ENCODE measurements around the gene TREX2. TPM values are rescaled to one million over a fixed set of nuclear protein-coding genes. Genes with fewer than 3 reads are reported as not detected.

TREX2 gene
- total RNA-seq, 1 experiment from 2014 or later = 0.30 TPM

- Histone ChIP-seq H3K4me1 (ENCODE audit: low read length) (no peaks in the 10 kb centered on the region), H3K79me2 (ENCODE audit: low read length) (peaks cover 7% of the 10 kb centered on the region; the same call in 1 of the 2 replicates), H2AFZ (ENCODE audit: low read length) (no peak overlapping the region), H3K9ac (ENCODE audit: low read length) (no peak overlapping the region), H3K36me3 (ENCODE audit: insufficient read depth, low read length) (no peaks in the 10 kb centered on the region), H3K9me3 (ENCODE audit: low read length) (no peaks in the 10 kb centered on the region), H3K4me2 (ENCODE audit: low read depth, low read length, poor library complexity, severe bottlenecking) (no peak overlapping the region), H3K27me3 (ENCODE audit: low read length) (no peaks in the 10 kb centered on the region), H3K4me3 (ENCODE audit: low read length) (no peak overlapping the region), H4K20me1 (ENCODE audit: insufficient read depth, low read depth, low read length) (0 out of 2 replicates have a peak, but pooled peaks cover 10% of the 10 kb centered on the region), H3K27ac (ENCODE audit: low read length) (no peak overlapping the region), H3K9me2 (replicated peaks; ENCODE audit: insufficient read depth, low read length) (no peaks in the 10 kb centered on the region)
- no peak for DNase-seq
These were observed 17.2 kb upstream of the TREX2 start for GRCh38 chrX:153463031-153463430.

GRCh38 chrX:153462291-153462690 is 16.4 kb upstream of the TREX2 start:
- no peak overlapping the region for H3K27ac ChIP-seq (ENCODE audit: low read length)
- DNase-seq = no peak
- H3K79me2 ChIP-seq (ENCODE audit: low read length) = no peaks in the 10 kb centered on the region
- no peak overlapping the region for H3K9ac ChIP-seq (ENCODE audit: low read length)
- no peak overlapping the region for H3K4me3 ChIP-seq (ENCODE audit: low read length)
- no peaks in the 10 kb centered on the region for H3K9me2 ChIP-seq (replicated peaks; ENCODE audit: insufficient read depth, low read length)
- H3K27me3 ChIP-seq (ENCODE audit: low read length) = no peaks in the 10 kb centered on the region
- no peak overlapping the region for H2AFZ ChIP-seq (ENCODE audit: low read length)
- H3K9me3 ChIP-seq (ENCODE audit: low read length) = no peaks in the 10 kb centered on the region
- no peaks in the 10 kb centered on the region for H3K36me3 ChIP-seq (ENCODE audit: insufficient read depth, low read length)
- H3K4me2 ChIP-seq (ENCODE audit: low read depth, low read length, poor library complexity, severe bottlenecking) = no peak overlapping the region
- 0 out of 2 replicates have a peak, but pooled peaks cover 10% of the 10 kb centered on the region for H4K20me1 ChIP-seq (ENCODE audit: insufficient read depth, low read depth, low read length)
- no peaks in the 10 kb centered on the region for H3K4me1 ChIP-seq (ENCODE audit: low read length)

- no peaks in the 10 kb centered on the region for H3K36me3 ChIP-seq (ENCODE audit: insufficient read depth, low read length)
- no peaks in the 10 kb centered on the region for H3K9me3 ChIP-seq (ENCODE audit: low read length)
- no peak overlapping the region for H3K9ac ChIP-seq (ENCODE audit: low read length)
- no peak overlapping the region for H3K4me3 ChIP-seq (ENCODE audit: low read length)
- H3K4me1 ChIP-seq (ENCODE audit: low read length) = no peaks in the 10 kb centered on the region
- peak; percentile 86 for DNase-seq
- no peak overlapping the region for H2AFZ ChIP-seq (ENCODE audit: low read length)
- no peaks in the 10 kb centered on the region for H3K9me2 ChIP-seq (replicated peaks; ENCODE audit: insufficient read depth, low read length)
- H3K27me3 ChIP-seq (ENCODE audit: low read length) = no peaks in the 10 kb centered on the region
- H3K27ac ChIP-seq (ENCODE audit: low read length) = no peak overlapping the region
- H4K20me1 ChIP-seq (ENCODE audit: insufficient read depth, low read depth, low read length) = 0 out of 2 replicates have a peak, but pooled peaks cover 10% of the 10 kb centered on the region
- H3K4me2 ChIP-seq (ENCODE audit: low read depth, low read length, poor library complexity, severe bottlenecking) = no peak overlapping the region
- H3K79me2 ChIP-seq (ENCODE audit: low read length) = no peaks in the 10 kb centered on the region
These were observed 15.0 kb upstream of the TREX2 start for GRCh38 chrX:153460826-153461225.

GRCh38 chrX:153459986-153460385 is 14.1 kb upstream of the TREX2 start:
- DNase-seq = no peak

GRCh38 chrX:153458476-153458875 is 12.6 kb upstream of the TREX2 start:
- Histone ChIP-seq H3K9me2 (replicated peaks; ENCODE audit: insufficient read depth, low read length) (no peaks in the 10 kb centered on the region), H3K27me3 (ENCODE audit: low read length) (no peaks in the 10 kb centered on the region), H3K4me2 (ENCODE audit: low read depth, low read length, poor library complexity, severe bottlenecking) (no peak overlapping the region), H3K79me2 (ENCODE audit: low read length) (no peaks in the 10 kb centered on the region), H3K4me1 (ENCODE audit: low read length) (no peaks in the 10 kb centered on the region), H4K20me1 (ENCODE audit: insufficient read depth, low read depth, low read length) (0 out of 2 replicates have a peak, but pooled peaks cover 3% of the 10 kb centered on the region), H3K9me3 (ENCODE audit: low read length) (no peaks in the 10 kb centered on the region), H3K9ac (ENCODE audit: low read length) (no peak overlapping the region), H3K27ac (ENCODE audit: low read length) (no peak overlapping the region), H3K36me3 (ENCODE audit: insufficient read depth, low read length) (no peaks in the 10 kb centered on the region), H2AFZ (ENCODE audit: low read length) (no peak overlapping the region), H3K4me3 (ENCODE audit: low read length) (no peak overlapping the region)
- no peak for DNase-seq

More at GRCh38 chrX:153459986-153460385, 14.1 kb upstream of the TREX2 start:
- no peak overlapping the region for H3K9ac ChIP-seq (ENCODE audit: low read length)
- H3K36me3 ChIP-seq (ENCODE audit: insufficient read depth, low read length) = no peaks in the 10 kb centered on the region
- H4K20me1 ChIP-seq (ENCODE audit: insufficient read depth, low read depth, low read length) = 0 out of 2 replicates have a peak, but pooled peaks cover 10% of the 10 kb centered on the region
- no peak overlapping the region for H3K27ac ChIP-seq (ENCODE audit: low read length)
- no peaks in the 10 kb centered on the region for H3K9me3 ChIP-seq (ENCODE audit: low read length)
- no peak overlapping the region for H3K4me2 ChIP-seq (ENCODE audit: low read depth, low read length, poor library complexity, severe bottlenecking)
- H3K27me3 ChIP-seq (ENCODE audit: low read length) = no peaks in the 10 kb centered on the region
- H3K9me2 ChIP-seq (replicated peaks; ENCODE audit: insufficient read depth, low read length) = no peaks in the 10 kb centered on the region
- no peak overlapping the region for H3K4me3 ChIP-seq (ENCODE audit: low read length)
- no peaks in the 10 kb centered on the region for H3K4me1 ChIP-seq (ENCODE audit: low read length)
- H2AFZ ChIP-seq (ENCODE audit: low read length) = no peak overlapping the region
- no peaks in the 10 kb centered on the region for H3K79me2 ChIP-seq (ENCODE audit: low read length)

GRCh38 chrX:153457827-153458466 is 12.1 kb upstream of the TREX2 start:
- Histone ChIP-seq H3K4me2 (ENCODE audit: low read depth, low read length, poor library complexity, severe bottlenecking) (no peak overlapping the region), H3K27me3 (ENCODE audit: low read length) (no peaks in the 10 kb centered on the region), H3K79me2 (ENCODE audit: low read length) (no peaks in the 10 kb centered on the region), H3K9me3 (ENCODE audit: low read length) (no peaks in the 10 kb centered on the region), H3K9ac (ENCODE audit: low read length) (no peak overlapping the region), H3K27ac (ENCODE audit: low read length) (no peak overlapping the region), H2AFZ (ENCODE audit: low read length) (no peak overlapping the region), H3K36me3 (ENCODE audit: insufficient read depth, low read length) (no peaks in the 10 kb centered on the region), H3K9me2 (replicated peaks; ENCODE audit: insufficient read depth, low read length) (no peaks in the 10 kb centered on the region), H3K4me1 (ENCODE audit: low read length) (no peaks in the 10 kb centered on the region), H4K20me1 (ENCODE audit: insufficient read depth, low read depth, low read length) (0 out of 2 replicates have a peak, but pooled peaks cover 3% of the 10 kb centered on the region), H3K4me3 (ENCODE audit: low read length) (no peak overlapping the region)
- DNase-seq = no peak

- Histone ChIP-seq H3K9me3 (ENCODE audit: low read length) (no peaks in the 10 kb centered on the region), H3K9ac (ENCODE audit: low read length) (no peak overlapping the region), H3K4me3 (ENCODE audit: low read length) (no peak overlapping the region), H3K4me1 (ENCODE audit: low read length) (no peaks in the 10 kb centered on the region), H3K9me2 (replicated peaks; ENCODE audit: insufficient read depth, low read length) (no peaks in the 10 kb centered on the region), H3K36me3 (ENCODE audit: insufficient read depth, low read length) (no peaks in the 10 kb centered on the region), H3K4me2 (ENCODE audit: low read depth, low read length, poor library complexity, severe bottlenecking) (no peak overlapping the region), H2AFZ (ENCODE audit: low read length) (no peak overlapping the region), H3K79me2 (ENCODE audit: low read length) (no peaks in the 10 kb centered on the region), H3K27me3 (ENCODE audit: low read length) (no peaks in the 10 kb centered on the region), H4K20me1 (ENCODE audit: insufficient read depth, low read depth, low read length) (0 out of 2 replicates have a peak, but pooled peaks cover 3% of the 10 kb centered on the region), H3K27ac (ENCODE audit: low read length) (no peak overlapping the region)
- no peak for DNase-seq
These were observed 11.4 kb upstream of the TREX2 start for GRCh38 chrX:153457136-153457825.

GRCh38 chrX:153456704-153457103 is 10.8 kb upstream of the TREX2 start:
- no peak for DNase-seq
- Histone ChIP-seq H4K20me1 (ENCODE audit: insufficient read depth, low read depth, low read length) (0 out of 2 replicates have a peak, but pooled peaks cover 3% of the 10 kb centered on the region), H3K4me3 (ENCODE audit: low read length) (no peak overlapping the region), H3K9me3 (ENCODE audit: low read length) (no peaks in the 10 kb centered on the region), H3K9ac (ENCODE audit: low read length) (no peak overlapping the region), H3K27ac (ENCODE audit: low read length) (no peak overlapping the region), H3K4me1 (ENCODE audit: low read length) (no peaks in the 10 kb centered on the region), H3K79me2 (ENCODE audit: low read length) (no peaks in the 10 kb centered on the region), H3K27me3 (ENCODE audit: low read length) (no peaks in the 10 kb centered on the region), H3K36me3 (ENCODE audit: insufficient read depth, low read length) (no peaks in the 10 kb centered on the region), H3K9me2 (replicated peaks; ENCODE audit: insufficient read depth, low read length) (no peaks in the 10 kb centered on the region), H3K4me2 (ENCODE audit: low read depth, low read length, poor library complexity, severe bottlenecking) (no peak overlapping the region), H2AFZ (ENCODE audit: low read length) (no peak overlapping the region)
